NOMO-1 treated with DMSO at 0.1 percent for 48 hours (cell line): ENCODE measurements around the gene DDX50.
A peak's percentile ranks its signal among the peaks of the same experiment; 100 is the strongest.
"Not testable (repeated sequence)": the region's sequence is repeated elsewhere in the genome, so short reads cannot be mapped to it uniquely, and the experiment has no call there.

Experiments used
- DNase-seq: peaks from one replicate; lab custom pipeline; 2025; ENCODE audit not compliant: unreplicated experiment; lab: John Stamatoyannopoulos, UW

Gene DDX50

GRCh38 chr10:68979738-68980137, 78.6 kb downstream of the DDX50 start:
- DNase-seq, result not testable (repeated sequence)

- DNase-seq, result no peak
These were observed 80.0 kb downstream of the DDX50 start for GRCh38 chr10:68981074-68981473.

- no peak for DNase-seq
These were observed 81.3 kb downstream of the DDX50 start for GRCh38 chr10:68982389-68982788.

GRCh38 chr10:68987611-68988010, 86.5 kb downstream of the DDX50 start:
- no peak for DNase-seq

- DNase-seq, result peak; percentile 96
These were observed 87.6 kb downstream of the DDX50 start, which contains the start of gene KIFBP for GRCh38 chr10:68988530-68989316. KIFBP (plus strand) TSS chr10:68988803; CDS start chr10:68988833, 30 bp downstream.

- DNase-seq, result no peak
These were observed 88.3 kb downstream of the DDX50 start for GRCh38 chr10:68989317-68989990.

GRCh38 chr10:68992636-68993440, 91.7 kb downstream of the DDX50 start:
- no peak for DNase-seq
